ENCODE results near the gene PRAMEF11. TPM values are rescaled to one million over a fixed set of nuclear protein-coding genes. Genes with fewer than 3 reads are reported as not detected.
"Not testable (repeated sequence)": the region's sequence is repeated elsewhere in the genome, so short reads cannot be mapped to it uniquely, and the experiment has no call there.

PRAMEF11 gene
- total RNA-seq, 1 experiment from 2014 or later: not detected

DNA sequence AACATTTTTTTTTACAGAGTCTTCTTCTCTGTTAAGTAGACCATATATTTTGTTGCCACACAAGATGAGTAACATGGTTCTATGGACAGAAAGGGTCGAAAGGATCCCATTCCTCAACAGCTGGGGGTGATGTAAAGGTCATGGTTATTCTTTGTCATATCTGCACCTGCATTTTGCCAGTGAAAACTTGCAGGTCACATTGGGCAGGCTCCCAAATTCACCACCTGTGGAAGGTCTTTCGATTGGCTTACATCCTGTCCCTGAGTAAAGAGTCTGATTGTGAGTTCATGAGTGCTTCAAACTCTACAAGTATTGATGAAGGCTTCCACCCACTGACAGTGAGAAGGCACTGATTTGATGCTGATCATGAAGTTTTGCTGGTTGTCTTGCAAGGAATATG lies 2.0 kb upstream of the PRAMEF11 start:
- H3K4me1 ChIP-seq (ENCODE audit: insufficient read depth, low read length); H4K8ac ChIP-seq (replicated peaks; ENCODE audit: insufficient read length, low read depth, low read length); H4K20me1 ChIP-seq (ENCODE audit: control insufficient read depth, insufficient read depth, insufficient read length); H2BK5ac ChIP-seq (ENCODE audit: insufficient read length, low read length); H3K9ac ChIP-seq (ENCODE audit: extremely low read depth, insufficient read length, low read length); H3K4me1 Mint-ChIP-seq; H3K18ac ChIP-seq (ENCODE audit: insufficient read length, low read depth, low read length); DNase-seq; H3K4me2 ChIP-seq (ENCODE audit: insufficient read depth, insufficient read length, low read length); H3K4ac ChIP-seq (ENCODE audit: low read depth, low read length); H4K5ac ChIP-seq (ENCODE audit: insufficient read length, low read depth, low read length); H2AFZ ChIP-seq (ENCODE audit: low read length); H2BK120ac ChIP-seq (ENCODE audit: low read depth, low read length, poor library complexity, severe bottlenecking); H2BK20ac ChIP-seq (ENCODE audit: low read depth, low read length, poor library complexity, severe bottlenecking); H3K56ac ChIP-seq (ENCODE audit: insufficient read length, low read depth, low read length); H3K27ac ChIP-seq (ENCODE audit: insufficient read length, low read depth, low read length); H3K27ac Mint-ChIP-seq; H2BK12ac ChIP-seq (ENCODE audit: insufficient read length, low read depth, low read length); H3K23me2 ChIP-seq (ENCODE audit: insufficient read length, low read depth, low read length, poor library complexity, severe bottlenecking); H3K27me3 ChIP-seq (ENCODE audit: insufficient read depth, low read length); H3K23ac ChIP-seq (ENCODE audit: insufficient read length, low read depth, low read length); H3K79me2 ChIP-seq (ENCODE audit: insufficient read depth, low read length); H4K91ac ChIP-seq (ENCODE audit: insufficient read length, low read depth, low read length); H3K79me1 ChIP-seq (ENCODE audit: insufficient read depth, low read depth, low read length, poor library complexity, severe bottlenecking); H2AK5ac ChIP-seq (ENCODE audit: insufficient read length, low read length); H3K4me3 Mint-ChIP-seq; H3T11ph ChIP-seq (ENCODE audit: low read length); H3K14ac ChIP-seq (ENCODE audit: insufficient read depth, low read length); H3K27me3 Mint-ChIP-seq (ENCODE audit: low read depth); H2BK15ac ChIP-seq (ENCODE audit: low read depth, low read length): not testable (repeated sequence)
- H3K9me3 ChIP-seq (ENCODE audit: control insufficient read depth, low read depth, low read length): peaks cover 18% of the 10 kb centered on the region
- WGBS (ENCODE audit: extremely low coverage, insufficient read length, low lambda C conversion rate): no CpG with 5 or more reads among the region's 2 CpGs
- peaks cover 0 to 17% (median 4%) of the 10 kb centered on the region in 3 experiments; a peak in 4 of 7 replicates for H3K36me3 Mint-ChIP-seq (ENCODE audit: insufficient read depth in 1 of 3, low read depth in 3 of 3)
- H3K9me3 Mint-ChIP-seq: peaks cover 62 to 72% of the 10 kb centered on the region in 2 experiments

DNA sequence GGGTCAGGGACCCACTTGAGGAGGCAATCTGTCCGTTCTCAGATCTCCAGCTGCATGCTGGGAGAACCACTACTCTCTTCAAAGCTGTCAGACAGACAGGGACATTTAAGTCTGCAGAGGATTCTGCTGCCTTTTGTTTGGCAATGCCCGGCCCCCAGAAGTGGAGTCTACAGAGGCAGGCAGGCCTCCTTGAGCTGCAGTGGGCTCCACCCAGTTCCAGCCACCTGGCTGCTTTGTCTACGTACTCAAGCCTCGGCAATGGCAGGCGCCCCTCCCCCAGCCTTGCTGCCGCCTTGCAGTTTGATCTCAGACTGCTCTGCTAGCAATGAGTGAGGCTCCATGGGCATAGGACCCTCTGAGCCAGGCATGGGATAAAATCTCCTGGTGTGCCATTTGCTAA lies 12.1 kb downstream of the PRAMEF11 start:
- not testable (repeated sequence) for H4K5ac ChIP-seq (ENCODE audit: insufficient read length, low read depth, low read length); H4K8ac ChIP-seq (replicated peaks; ENCODE audit: insufficient read length, low read depth, low read length); H3K27ac ChIP-seq (ENCODE audit: insufficient read length, low read depth, low read length); H3K23me2 ChIP-seq (ENCODE audit: insufficient read length, low read depth, low read length, poor library complexity, severe bottlenecking); H3K9me3 ChIP-seq (ENCODE audit: control insufficient read depth, low read depth, low read length); H3K56ac ChIP-seq (ENCODE audit: insufficient read length, low read depth, low read length); H2AK5ac ChIP-seq (ENCODE audit: insufficient read length, low read length); H3K79me2 ChIP-seq (ENCODE audit: insufficient read depth, low read length); H3K79me1 ChIP-seq (ENCODE audit: insufficient read depth, low read depth, low read length, poor library complexity, severe bottlenecking); H3K4ac ChIP-seq (ENCODE audit: low read depth, low read length); H2BK5ac ChIP-seq (ENCODE audit: insufficient read length, low read length); DNase-seq; H4K20me1 ChIP-seq (ENCODE audit: control insufficient read depth, insufficient read depth, insufficient read length); H4K91ac ChIP-seq (ENCODE audit: insufficient read length, low read depth, low read length); H3K4me1 Mint-ChIP-seq; H3K27ac Mint-ChIP-seq; H3T11ph ChIP-seq (ENCODE audit: low read length); H3K18ac ChIP-seq (ENCODE audit: insufficient read length, low read depth, low read length); H2AFZ ChIP-seq (ENCODE audit: low read length); H2BK20ac ChIP-seq (ENCODE audit: low read depth, low read length, poor library complexity, severe bottlenecking); H3K4me1 ChIP-seq (ENCODE audit: insufficient read depth, low read length); H2BK15ac ChIP-seq (ENCODE audit: low read depth, low read length); H2BK12ac ChIP-seq (ENCODE audit: insufficient read length, low read depth, low read length); H3K27me3 ChIP-seq (ENCODE audit: insufficient read depth, low read length); H3K14ac ChIP-seq (ENCODE audit: insufficient read depth, low read length); H3K4me3 Mint-ChIP-seq; H3K9ac ChIP-seq (ENCODE audit: extremely low read depth, insufficient read length, low read length); H2BK120ac ChIP-seq (ENCODE audit: low read depth, low read length, poor library complexity, severe bottlenecking); H3K23ac ChIP-seq (ENCODE audit: insufficient read length, low read depth, low read length); H3K27me3 Mint-ChIP-seq (ENCODE audit: low read depth); H3K4me2 ChIP-seq (ENCODE audit: insufficient read depth, insufficient read length, low read length)
- no CpG with 5 or more reads among the region's 6 CpGs for WGBS (ENCODE audit: extremely low coverage, insufficient read length, low lambda C conversion rate)
- Mint-ChIP-seq H3K9me3 (peaks cover 54 to 73% of the 10 kb centered on the region in 2 experiments), H3K36me3 (ENCODE audit: insufficient read depth in 1 of 3, low read depth in 3 of 3) (peaks cover 0 to 18% (median 2%) of the 10 kb centered on the region in 3 experiments; a peak in 3 of 7 replicates)
